ENCODE measurements around the gene PLEKHH3.

PLEKHH3 gene

DNA sequence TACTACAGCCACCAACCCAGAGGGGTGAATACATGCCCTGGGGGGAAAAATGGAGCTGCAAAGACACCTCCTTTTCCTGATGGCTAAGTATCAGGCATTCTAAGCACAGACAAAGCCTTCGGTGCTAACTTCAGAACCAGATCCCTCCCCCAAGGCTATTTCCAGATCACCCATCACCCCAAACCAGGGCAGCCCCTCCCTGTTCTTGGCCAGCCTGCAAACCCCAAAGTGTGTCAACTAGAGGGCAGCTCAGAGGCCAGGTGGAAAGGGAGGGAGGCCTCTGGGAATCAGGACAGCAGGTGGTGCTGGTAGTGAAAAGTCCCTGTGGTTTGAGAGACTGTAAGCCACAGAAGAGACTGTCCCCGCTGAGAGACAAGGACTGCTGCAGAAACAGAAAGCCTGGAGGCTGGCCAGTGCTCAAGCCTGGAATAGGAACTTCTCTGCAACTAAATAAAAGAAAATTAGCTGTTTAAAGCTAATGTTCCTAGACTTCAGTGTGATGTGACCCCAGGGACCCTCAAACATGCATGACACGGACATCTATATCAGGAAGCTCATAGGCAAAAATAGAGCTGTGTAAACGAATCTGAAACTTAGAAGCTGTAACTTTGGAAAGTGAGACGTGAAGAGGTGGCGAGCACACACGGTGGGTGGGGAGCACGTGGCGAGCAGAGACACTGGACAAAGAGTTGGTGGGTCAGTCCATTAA lies 58.2 kb downstream of the PLEKHH3 start:
- TF ChIP-seq, protein P1, sequence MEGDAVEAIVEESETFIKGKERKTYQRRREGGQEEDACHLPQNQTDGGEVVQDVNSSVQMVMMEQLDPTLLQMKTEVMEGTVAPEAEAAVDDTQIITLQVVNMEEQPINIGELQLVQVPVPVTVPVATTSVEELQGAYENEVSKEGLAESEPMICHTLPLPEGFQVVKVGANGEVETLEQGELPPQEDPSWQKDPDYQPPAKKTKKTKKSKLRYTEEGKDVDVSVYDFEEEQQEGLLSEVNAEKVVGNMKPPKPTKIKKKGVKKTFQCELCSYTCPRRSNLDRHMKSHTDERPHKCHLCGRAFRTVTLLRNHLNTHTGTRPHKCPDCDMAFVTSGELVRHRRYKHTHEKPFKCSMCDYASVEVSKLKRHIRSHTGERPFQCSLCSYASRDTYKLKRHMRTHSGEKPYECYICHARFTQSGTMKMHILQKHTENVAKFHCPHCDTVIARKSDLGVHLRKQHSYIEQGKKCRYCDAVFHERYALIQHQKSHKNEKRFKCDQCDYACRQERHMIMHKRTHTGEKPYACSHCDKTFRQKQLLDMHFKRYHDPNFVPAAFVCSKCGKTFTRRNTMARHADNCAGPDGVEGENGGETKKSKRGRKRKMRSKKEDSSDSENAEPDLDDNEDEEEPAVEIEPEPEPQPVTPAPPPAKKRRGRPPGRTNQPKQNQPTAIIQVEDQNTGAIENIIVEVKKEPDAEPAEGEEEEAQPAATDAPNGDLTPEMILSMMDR (IDR thresholded peaks at IDR 0.05; ENCODE audit: insufficient read depth, low read depth, low read length, missing control alignments) = peak; percentile 24
- peak; percentile 97 for DNase-seq (ENCODE audit: low read depth)
- peak overlapping the region; percentile 62 for H3K4me3 ChIP-seq (ENCODE audit: low read depth, low read length)

DNA sequence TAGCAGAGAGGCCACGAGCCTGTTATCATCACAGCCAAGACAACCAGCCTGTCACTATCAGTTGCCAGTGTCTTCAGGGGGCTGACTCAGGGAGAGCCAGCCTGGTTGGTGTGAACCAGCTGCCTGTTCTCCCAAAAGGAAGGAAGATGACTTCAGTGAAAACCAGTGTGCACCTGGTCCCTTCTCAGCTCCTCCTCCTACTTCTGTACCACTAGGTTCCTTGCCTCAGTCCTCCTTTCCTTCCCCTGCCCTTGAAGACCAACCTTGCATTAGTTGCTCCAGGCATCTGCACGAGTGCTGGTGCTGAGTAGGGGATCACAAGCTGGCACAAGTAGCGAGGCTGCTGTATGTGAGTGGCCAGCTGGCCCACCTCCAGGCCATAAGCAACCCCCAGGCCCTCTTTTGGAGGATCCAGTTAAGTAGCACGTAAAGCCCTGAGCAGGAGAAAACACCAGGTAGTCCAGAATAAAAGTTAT lies 58.8 kb downstream of the PLEKHH3 start:
- TF ChIP-seq, protein P1 (IDR thresholded peaks at IDR 0.05; ENCODE audit: insufficient read depth, low read depth, low read length, missing control alignments) = no peak
- peak; percentile 83 for DNase-seq (ENCODE audit: low read depth)
- H3K4me3 ChIP-seq (ENCODE audit: low read depth, low read length) = peak overlapping the region; percentile 62
